Tibial nerve (tissue), 3 donors: ENCODE results near the gene SLC25A21.
"Not testable (repeated sequence)": the region's sequence is repeated elsewhere in the genome, so short reads cannot be mapped to it uniquely, and the experiment has no call there.

ENCODE experiments used
- POLR2A ChIP-seq, 2 donors: fragments of 450-650 bp; IDR thresholded peaks; one replicate each; pipeline ENCODE4 v1.6.1; 2017; ENCODE audit warnings: antibody characterized with exemption in 2 of 2, mild to moderate bottlenecking in 2 of 2, moderate library complexity in 2 of 2
- TF ChIP-seq, protein P1 (sequence below), 5 experiments: fragments of 200-600 bp in 3 of 5; fragments of 450-650 bp in 2 of 5; sonication (generic) in 3 of 5; IDR thresholded peaks; one replicate each; pipeline ENCODE4 v1.5.1; 2016 to 2019; ENCODE audit warnings: antibody characterized with exemption in 5 of 5, mild to moderate bottlenecking in 3 of 5, moderate library complexity in 2 of 5

DNA sequence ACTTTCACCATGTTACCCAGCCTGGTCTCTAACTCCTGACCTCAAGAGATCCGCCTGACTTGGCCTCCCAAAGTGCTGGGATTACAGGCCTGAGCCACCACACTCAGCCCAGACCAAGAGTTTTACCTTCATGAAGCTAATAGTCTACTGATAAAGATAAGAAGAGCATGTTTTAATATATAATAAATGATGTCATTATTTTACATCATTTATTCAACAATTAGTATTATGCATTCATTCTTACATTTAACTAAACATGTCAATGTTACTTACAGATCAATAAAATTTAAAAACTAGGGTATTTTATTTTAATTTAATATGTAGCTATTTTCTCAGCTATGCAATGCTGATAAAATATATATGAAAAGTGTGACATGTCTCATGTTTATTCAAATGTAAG is 26.0 kb downstream of the SLC25A21 start:
- TF ChIP-seq, protein P1, sequence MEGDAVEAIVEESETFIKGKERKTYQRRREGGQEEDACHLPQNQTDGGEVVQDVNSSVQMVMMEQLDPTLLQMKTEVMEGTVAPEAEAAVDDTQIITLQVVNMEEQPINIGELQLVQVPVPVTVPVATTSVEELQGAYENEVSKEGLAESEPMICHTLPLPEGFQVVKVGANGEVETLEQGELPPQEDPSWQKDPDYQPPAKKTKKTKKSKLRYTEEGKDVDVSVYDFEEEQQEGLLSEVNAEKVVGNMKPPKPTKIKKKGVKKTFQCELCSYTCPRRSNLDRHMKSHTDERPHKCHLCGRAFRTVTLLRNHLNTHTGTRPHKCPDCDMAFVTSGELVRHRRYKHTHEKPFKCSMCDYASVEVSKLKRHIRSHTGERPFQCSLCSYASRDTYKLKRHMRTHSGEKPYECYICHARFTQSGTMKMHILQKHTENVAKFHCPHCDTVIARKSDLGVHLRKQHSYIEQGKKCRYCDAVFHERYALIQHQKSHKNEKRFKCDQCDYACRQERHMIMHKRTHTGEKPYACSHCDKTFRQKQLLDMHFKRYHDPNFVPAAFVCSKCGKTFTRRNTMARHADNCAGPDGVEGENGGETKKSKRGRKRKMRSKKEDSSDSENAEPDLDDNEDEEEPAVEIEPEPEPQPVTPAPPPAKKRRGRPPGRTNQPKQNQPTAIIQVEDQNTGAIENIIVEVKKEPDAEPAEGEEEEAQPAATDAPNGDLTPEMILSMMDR (IDR thresholded peaks at IDR 0.05) = not testable (repeated sequence)
- TF ChIP-seq POLR2A (IDR thresholded peaks at IDR 0.05) = not testable (repeated sequence)
